ENCODE measurements around the gene FLRT2.

The FLRT2 gene

GRCh38 chr14:85620947-85621346 lies 91.0 kb downstream of the FLRT2 start:
- no peak for TF ChIP-seq CTCF (IDR thresholded peaks at IDR 0.05; ENCODE audit: low read depth, low read length, missing control alignments)
- no peak for DNase-seq (ENCODE audit: extremely low read depth, low read depth)
- no peak overlapping the region for H3K4me3 ChIP-seq (replicated peaks; ENCODE audit: low read depth, low read length)

- no peak for TF ChIP-seq CTCF (IDR thresholded peaks at IDR 0.05; ENCODE audit: low read depth, low read length, missing control alignments)
- DNase-seq (ENCODE audit: extremely low read depth, low read depth) = no peak
Measured at GRCh38 chr14:85622106-85622505, 92.2 kb downstream of the FLRT2 start.

GRCh38 chr14:85622986-85623685 lies 93.2 kb downstream of the FLRT2 start:
- H3K4me3 ChIP-seq (replicated peaks; ENCODE audit: low read depth, low read length) = no peak overlapping the region
- TF ChIP-seq CTCF (IDR thresholded peaks at IDR 0.05; ENCODE audit: low read depth, low read length, missing control alignments) = no peak
- no peak for DNase-seq (ENCODE audit: extremely low read depth, low read depth)

More at GRCh38 chr14:85622106-85622505, 92.2 kb downstream of the FLRT2 start:
- H3K4me3 ChIP-seq (replicated peaks; ENCODE audit: low read depth, low read length) = no peak overlapping the region

- TF ChIP-seq CTCF (IDR thresholded peaks at IDR 0.05; ENCODE audit: low read depth, low read length, missing control alignments) = no peak
- DNase-seq (ENCODE audit: extremely low read depth, low read depth) = no peak
- no peak overlapping the region for H3K4me3 ChIP-seq (replicated peaks; ENCODE audit: low read depth, low read length)
Measured at GRCh38 chr14:85625925-85626585, 96.1 kb downstream of the FLRT2 start.

- peak; percentile 6 for DNase-seq (ENCODE audit: extremely low read depth, low read depth)
- no peak for TF ChIP-seq CTCF (IDR thresholded peaks at IDR 0.05; ENCODE audit: low read depth, low read length, missing control alignments)
- no peak overlapping the region for H3K4me3 ChIP-seq (replicated peaks; ENCODE audit: low read depth, low read length)
Measured at GRCh38 chr14:85634205-85634604, 104.3 kb downstream of the FLRT2 start.

GRCh38 chr14:85644211-85644610 lies 114.3 kb downstream of the FLRT2 start:
- no peak for TF ChIP-seq CTCF (IDR thresholded peaks at IDR 0.05; ENCODE audit: low read depth, low read length, missing control alignments)
- no peak for DNase-seq (ENCODE audit: extremely low read depth, low read depth)

More at GRCh38 chr14:85644211-85644610, 114.3 kb downstream of the FLRT2 start:
- no peak overlapping the region for H3K4me3 ChIP-seq (replicated peaks; ENCODE audit: low read depth, low read length)

All from HFF-Myc (cell line).